Endothelial cell (in vitro differentiated cells): ENCODE data around the gene NR0B2. TPM values are rescaled to one million over a fixed set of nuclear protein-coding genes. Genes with fewer than 3 reads are reported as not detected.

ENCODE experiments used
- DNase-seq: peaks from one replicate; pipeline ENCODE4 v3.0.0; 2021; ENCODE audit warnings: low spot score
- H3K27ac Mint-ChIP-seq: one replicate; pipeline ENCODE4 v1.8.0; 2021; ENCODE audit warnings: mixed read lengths, inconsistent platforms; ENCODE audit not compliant: unreplicated experiment
- H3K27me3 Mint-ChIP-seq: one replicate; pipeline ENCODE4 v1.8.0; 2021; ENCODE audit warnings: mild to moderate bottlenecking, moderate library complexity, mixed read lengths, inconsistent platforms; ENCODE audit not compliant: unreplicated experiment
- H3K36me3 Mint-ChIP-seq: one replicate; pipeline ENCODE4 v1.8.0; 2021; ENCODE audit warnings: mild to moderate bottlenecking, low read depth, mixed read lengths, inconsistent platforms; ENCODE audit not compliant: unreplicated experiment
- H3K4me1 Mint-ChIP-seq: one replicate; pipeline ENCODE4 v1.8.0; 2021; ENCODE audit warnings: mild to moderate bottlenecking, mixed read lengths, inconsistent platforms; ENCODE audit not compliant: unreplicated experiment
- H3K4me3 Mint-ChIP-seq: one replicate; pipeline ENCODE4 v1.8.0; 2021; ENCODE audit warnings: mild to moderate bottlenecking, mixed read lengths, inconsistent platforms; ENCODE audit not compliant: unreplicated experiment
- H3K9me3 Mint-ChIP-seq: one replicate; pipeline ENCODE4 v1.8.0; 2021; ENCODE audit warnings: mixed read lengths, inconsistent platforms; ENCODE audit not compliant: unreplicated experiment
- total RNA-seq: library from RNA; stranded (reverse); fragmentation: NEBNext Ultra II Directional; extraction: Animal tissue kit (Norgen Biotek cat#: 25700); gene quantifications from one replicate; pipeline ENCODE4 v1.2.1, GENCODE V29; 2021; ENCODE audit not compliant: unreplicated experiment
- TF ChIP-seq, protein P1 (sequence below): fragments of 200-600 bp; sonication (generic); IDR thresholded peaks from one replicate; pipeline ENCODE4 v1.5.0; 2021; ENCODE audit warnings: antibody characterized with exemption; ENCODE audit not compliant: unreplicated experiment

Gene NR0B2
- total RNA-seq, 1 donor from 2014 or later = not detected

DNA sequence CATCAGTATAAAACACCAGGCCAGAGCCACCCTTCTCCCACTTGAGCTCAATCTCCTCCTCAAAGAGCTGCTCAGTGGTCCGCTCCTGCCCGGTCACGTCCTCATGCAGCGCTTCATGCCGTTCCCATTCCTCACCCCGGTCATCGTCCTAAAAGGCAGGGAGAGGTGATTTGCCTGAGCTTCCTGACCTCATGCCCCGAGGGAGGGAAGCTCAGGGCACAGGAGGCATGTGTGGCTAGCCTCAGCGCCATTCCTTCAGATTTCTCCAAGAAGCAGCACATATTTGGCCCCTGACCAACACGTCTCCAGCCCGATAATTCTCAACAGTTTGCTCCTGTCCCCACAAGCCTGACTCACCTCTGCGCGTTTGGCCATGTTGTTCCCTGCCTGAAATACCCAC, 19.5 kb downstream of the NR0B2 start:
- H3K36me3 Mint-ChIP-seq = peaks cover 36% of the 10 kb centered on the region
- H3K27me3 Mint-ChIP-seq = peaks cover 11% of the 10 kb centered on the region
- H3K27ac Mint-ChIP-seq = peak overlapping the region; percentile 46
- DNase-seq = no peak
- H3K9me3 Mint-ChIP-seq = no peaks in the 10 kb centered on the region
- peaks cover 19% of the 10 kb centered on the region for H3K4me1 Mint-ChIP-seq
- TF ChIP-seq, protein P1, sequence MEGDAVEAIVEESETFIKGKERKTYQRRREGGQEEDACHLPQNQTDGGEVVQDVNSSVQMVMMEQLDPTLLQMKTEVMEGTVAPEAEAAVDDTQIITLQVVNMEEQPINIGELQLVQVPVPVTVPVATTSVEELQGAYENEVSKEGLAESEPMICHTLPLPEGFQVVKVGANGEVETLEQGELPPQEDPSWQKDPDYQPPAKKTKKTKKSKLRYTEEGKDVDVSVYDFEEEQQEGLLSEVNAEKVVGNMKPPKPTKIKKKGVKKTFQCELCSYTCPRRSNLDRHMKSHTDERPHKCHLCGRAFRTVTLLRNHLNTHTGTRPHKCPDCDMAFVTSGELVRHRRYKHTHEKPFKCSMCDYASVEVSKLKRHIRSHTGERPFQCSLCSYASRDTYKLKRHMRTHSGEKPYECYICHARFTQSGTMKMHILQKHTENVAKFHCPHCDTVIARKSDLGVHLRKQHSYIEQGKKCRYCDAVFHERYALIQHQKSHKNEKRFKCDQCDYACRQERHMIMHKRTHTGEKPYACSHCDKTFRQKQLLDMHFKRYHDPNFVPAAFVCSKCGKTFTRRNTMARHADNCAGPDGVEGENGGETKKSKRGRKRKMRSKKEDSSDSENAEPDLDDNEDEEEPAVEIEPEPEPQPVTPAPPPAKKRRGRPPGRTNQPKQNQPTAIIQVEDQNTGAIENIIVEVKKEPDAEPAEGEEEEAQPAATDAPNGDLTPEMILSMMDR = no peak
- H3K4me3 Mint-ChIP-seq = peak overlapping the region; percentile 43

DNA sequence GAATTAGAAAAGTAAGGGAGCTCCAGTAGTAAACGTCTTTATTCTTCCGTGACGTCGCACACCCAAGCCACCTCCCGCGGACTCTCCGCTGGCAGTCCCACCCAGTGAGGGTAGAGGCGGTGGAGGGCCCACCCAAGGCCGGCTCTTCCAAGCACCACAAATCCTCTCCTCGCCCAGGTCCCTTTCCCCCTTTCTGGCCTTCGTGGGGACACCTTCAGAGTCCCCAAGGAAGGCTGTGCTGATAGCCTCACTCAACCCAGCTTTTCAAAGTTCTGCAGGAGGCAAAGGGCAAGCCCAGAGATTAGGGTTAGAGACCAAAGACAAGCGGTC, 23.3 kb downstream of the NR0B2 start:
- peak overlapping the region; percentile 78 for H3K27ac Mint-ChIP-seq
- TF ChIP-seq, protein P1 = no peak
- peaks cover 47% of the 10 kb centered on the region for H3K36me3 Mint-ChIP-seq
- H3K27me3 Mint-ChIP-seq = peaks cover 13% of the 10 kb centered on the region
- no peak for DNase-seq
- H3K4me1 Mint-ChIP-seq = peaks cover 25% of the 10 kb centered on the region
- H3K9me3 Mint-ChIP-seq = no peaks in the 10 kb centered on the region
- peak overlapping the region; percentile 98 for H3K4me3 Mint-ChIP-seq

DNA sequence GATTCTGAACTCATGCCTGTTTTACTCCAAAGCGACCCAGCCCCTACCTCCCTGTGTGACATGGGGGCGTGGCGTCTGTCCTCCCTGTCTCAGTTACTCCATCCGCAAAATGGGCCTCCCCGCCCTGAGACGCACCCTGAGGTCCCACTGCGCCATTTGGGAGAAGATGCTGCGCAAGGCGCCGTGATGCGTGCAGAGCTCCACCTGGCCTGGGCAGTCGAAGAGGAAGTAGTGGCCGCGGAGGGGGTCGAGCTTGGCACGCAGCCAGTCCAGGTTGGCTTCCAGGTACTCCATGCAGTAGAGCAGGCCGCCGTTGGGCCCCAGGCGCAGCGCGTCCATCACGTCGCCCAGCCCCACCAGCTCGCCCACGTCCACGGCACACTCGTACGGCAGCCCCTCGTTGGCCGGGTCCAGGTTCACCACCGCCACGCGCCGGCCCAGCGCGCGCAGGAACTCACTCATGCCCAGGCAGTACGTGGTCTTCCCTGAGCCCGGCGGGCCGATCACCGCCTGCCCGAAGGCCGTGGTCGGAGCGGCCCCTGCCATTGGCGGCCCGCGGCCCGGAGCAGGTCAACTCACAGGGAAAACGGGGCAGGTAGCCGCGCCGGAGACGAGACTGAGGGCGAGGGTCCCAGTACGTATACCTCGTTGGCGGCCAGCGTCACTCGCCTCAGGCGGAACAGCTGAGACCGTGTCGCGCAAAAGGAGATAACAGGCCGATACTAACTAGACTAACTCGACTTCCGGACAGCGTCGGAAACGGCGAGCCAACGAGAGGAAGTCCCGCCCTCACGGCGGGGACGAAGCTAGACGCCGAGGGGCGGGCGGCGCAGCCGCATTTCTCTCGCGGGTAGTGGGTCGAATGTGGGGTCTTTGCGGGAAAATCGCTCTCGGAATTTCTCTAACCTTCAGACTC, 24.0 kb downstream of the NR0B2 start, which contains the start of gene GPN2:
Gene GPN2, minus strand, starts transcription at position 733 of the 916 bp plus-strand sequence. Its CDS starts 187 bp downstream, at position 546.
- Mint-ChIP-seq H3K4me1 (peaks cover 25% of the 10 kb centered on the region), H3K36me3 (peaks cover 51% of the 10 kb centered on the region), H3K9me3 (no peaks in the 10 kb centered on the region), H3K4me3 (peak within 1 kb of the TSS; percentile 98), H3K27ac (peak within 1 kb of the TSS; percentile 86), H3K27me3 (peaks cover 13% of the 10 kb centered on the region)
- DNase-seq = peak; percentile 65
- TF ChIP-seq, protein P1 = no peak

DNA sequence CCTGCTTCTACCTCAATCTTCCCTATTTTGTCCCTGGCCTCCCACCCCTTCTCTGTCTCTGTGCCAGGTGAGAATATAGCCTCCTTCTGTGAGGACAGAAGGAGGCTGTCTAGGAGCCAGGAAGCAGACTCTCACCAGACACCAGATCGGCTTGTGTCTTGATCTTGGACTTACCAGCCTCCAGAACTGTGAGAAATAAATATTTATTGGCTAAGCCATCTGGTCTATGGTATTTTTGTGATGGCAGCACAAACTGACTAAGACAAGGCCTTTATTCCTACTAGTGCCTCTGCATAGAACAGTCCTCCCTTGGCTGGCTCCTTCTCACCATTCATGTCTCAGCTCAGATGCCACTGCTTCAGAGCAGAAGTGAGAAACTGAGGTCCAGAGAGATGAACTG, 25.5 kb downstream of the NR0B2 start:
- peaks cover 10% of the 10 kb centered on the region for H3K27me3 Mint-ChIP-seq
- no peaks in the 10 kb centered on the region for H3K9me3 Mint-ChIP-seq
- H3K27ac Mint-ChIP-seq = no peak overlapping the region
- peaks cover 51% of the 10 kb centered on the region for H3K36me3 Mint-ChIP-seq
- DNase-seq = no peak
- peak overlapping the region; percentile 98 for H3K4me3 Mint-ChIP-seq
- peaks cover 19% of the 10 kb centered on the region for H3K4me1 Mint-ChIP-seq
- TF ChIP-seq, protein P1 = no peak

DNA sequence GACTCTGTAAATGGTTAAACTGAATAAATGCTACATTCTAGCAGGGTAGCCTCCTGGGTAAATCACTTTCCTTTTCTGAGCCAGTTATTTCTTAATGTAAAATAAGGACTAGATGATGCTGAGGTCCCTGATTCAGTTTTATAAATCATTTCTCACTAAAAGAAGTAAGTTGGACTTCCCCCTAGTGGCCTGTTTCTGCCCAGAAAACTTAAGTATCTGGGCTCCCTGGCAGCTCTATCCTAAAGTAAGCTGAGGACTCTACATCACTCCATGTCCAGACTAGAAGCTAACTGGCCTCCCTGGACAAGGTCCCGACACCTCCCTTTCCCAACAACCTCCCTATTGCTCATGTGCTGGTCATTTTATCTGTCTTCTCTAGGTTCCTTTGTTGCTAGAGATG, 26.6 kb downstream of the NR0B2 start:
- peaks cover 19% of the 10 kb centered on the region for H3K4me1 Mint-ChIP-seq
- peak overlapping the region; percentile 70 for H3K27ac Mint-ChIP-seq
- H3K27me3 Mint-ChIP-seq = peaks cover 12% of the 10 kb centered on the region
- TF ChIP-seq, protein P1 = peak; percentile 25
- no peak for DNase-seq
- H3K4me3 Mint-ChIP-seq = no peak overlapping the region
- H3K36me3 Mint-ChIP-seq = peaks cover 54% of the 10 kb centered on the region
- H3K9me3 Mint-ChIP-seq = no peaks in the 10 kb centered on the region
